H9 (cell line): ENCODE results near the gene DCDC2C. TPM values are rescaled to one million over a fixed set of nuclear protein-coding genes. Genes with fewer than 3 reads are reported as not detected.

ENCODE experiments used
- DNase-seq: peaks from one replicate; pipeline ENCODE4 v3.0.0-alpha.2; 2017
- H2AFZ ChIP-seq: one replicate; pipeline ENCODE4 v1.6.1; 2013; ENCODE audit warnings: mild to moderate bottlenecking, low read length, control low read depth, moderate library complexity
- H2AK5ac ChIP-seq: 2 replicates; pipeline ENCODE4 v1.6.1; 2013; ENCODE audit warnings: low read length, control low read depth, mixed read lengths; ENCODE audit not compliant: insufficient read length
- H2BK120ac ChIP-seq: one replicate; pipeline ENCODE4 v1.6.1; 2013; ENCODE audit warnings: low read depth, mild to moderate bottlenecking, low read length, control low read depth, inconsistent platforms; ENCODE audit not compliant: poor library complexity, severe bottlenecking
- H2BK12ac ChIP-seq: 2 replicates; pipeline ENCODE4 v1.6.1; 2013; ENCODE audit warnings: low read length, control low read depth, mixed read lengths, low read depth; ENCODE audit not compliant: insufficient read length
- H2BK15ac ChIP-seq: 2 replicates; pipeline ENCODE4 v1.6.1; 2013; ENCODE audit warnings: low read depth, low read length, control low read depth
- H2BK20ac ChIP-seq: one replicate; pipeline ENCODE4 v1.6.1; 2013; ENCODE audit warnings: low read depth, mild to moderate bottlenecking, low read length, control low read depth, inconsistent platforms; ENCODE audit not compliant: poor library complexity, severe bottlenecking
- H2BK5ac ChIP-seq: 2 replicates; pipeline ENCODE4 v1.6.1; 2013; ENCODE audit warnings: low read length, control low read depth, mixed read lengths; ENCODE audit not compliant: insufficient read length
- H3K14ac ChIP-seq: 2 replicates; pipeline ENCODE4 v1.6.1; 2013; ENCODE audit warnings: low read length, control low read depth; ENCODE audit not compliant: insufficient read depth
- H3K18ac ChIP-seq: 2 replicates; pipeline ENCODE4 v1.6.1; 2013; ENCODE audit warnings: low read depth, mild to moderate bottlenecking, mixed read lengths, low read length, control low read depth; ENCODE audit not compliant: insufficient read length
- H3K23ac ChIP-seq: 2 replicates; pipeline ENCODE4 v1.6.1; 2013; ENCODE audit warnings: low read length, control low read depth, mixed read lengths, low read depth; ENCODE audit not compliant: insufficient read length
- H3K23me2 ChIP-seq: 2 replicates; pipeline ENCODE4 v1.6.1; 2013; ENCODE audit warnings: low read depth, mild to moderate bottlenecking, mixed read lengths, low read length, control low read depth; ENCODE audit not compliant: insufficient read length, poor library complexity, severe bottlenecking
- H3K27ac ChIP-seq: 2 replicates; pipeline ENCODE4 v1.5.1; 2013; ENCODE audit warnings: low read length, control low read depth, mixed read lengths, low read depth; ENCODE audit not compliant: insufficient read length
- H3K27me3 ChIP-seq: 2 replicates; pipeline ENCODE4 v1.6.1; 2013; ENCODE audit warnings: low read length, control low read depth, inconsistent platforms; ENCODE audit not compliant: insufficient read depth
- H3K4ac ChIP-seq: 2 replicates; pipeline ENCODE4 v1.6.1; 2013; ENCODE audit warnings: low read depth, mild to moderate bottlenecking, control low read depth, inconsistent platforms, low read length, moderate library complexity
- H3K4me1 ChIP-seq: 2 replicates; pipeline ENCODE4 v1.6.1; 2013; ENCODE audit warnings: low read length, control low read depth, inconsistent platforms; ENCODE audit not compliant: insufficient read depth
- H3K4me2 ChIP-seq: 2 replicates; pipeline ENCODE4 v1.6.1; 2013; ENCODE audit warnings: low read length, control low read depth, mixed read lengths; ENCODE audit not compliant: insufficient read length, insufficient read depth
- H3K56ac ChIP-seq: 2 replicates; pipeline ENCODE4 v1.6.1; 2013; ENCODE audit warnings: low read depth, mild to moderate bottlenecking, mixed read lengths, low read length, control low read depth; ENCODE audit not compliant: insufficient read length
- H3K79me1 ChIP-seq: 2 replicates; pipeline ENCODE4 v1.6.1; 2013; ENCODE audit warnings: low read depth, mild to moderate bottlenecking, moderate library complexity, low read length, control low read depth, inconsistent platforms; ENCODE audit not compliant: insufficient read depth, poor library complexity, severe bottlenecking
- H3K79me2 ChIP-seq: 2 replicates; pipeline ENCODE4 v1.6.1; 2013; ENCODE audit warnings: low read length, control low read depth, inconsistent platforms; ENCODE audit not compliant: insufficient read depth
- H3K9ac ChIP-seq: 2 replicates; pipeline ENCODE4 v1.6.1; 2013; ENCODE audit warnings: low read length, control low read depth, mixed read lengths; ENCODE audit not compliant: insufficient read length; ENCODE audit errors: extremely low read depth
- H3K9me3 ChIP-seq: one replicate; pipeline ENCODE4 v1.6.1; 2013; ENCODE audit warnings: low read depth, low read length, inconsistent platforms; ENCODE audit not compliant: control insufficient read depth
- H3T11ph ChIP-seq: one replicate; pipeline ENCODE4 v1.6.1; 2013; ENCODE audit warnings: mild to moderate bottlenecking, low read length, control low read depth, inconsistent platforms
- H4K20me1 ChIP-seq: one replicate; pipeline ENCODE4 v1.6.1; 2013; ENCODE audit not compliant: control insufficient read depth, insufficient read length, insufficient read depth
- H4K5ac ChIP-seq: 2 replicates; pipeline ENCODE4 v1.6.1; 2013; ENCODE audit warnings: low read depth, mild to moderate bottlenecking, mixed read lengths, low read length, control low read depth; ENCODE audit not compliant: insufficient read length
- H4K8ac ChIP-seq: replicated peaks from 2 replicates; pipeline ENCODE4 v1.6.1; 2013; ENCODE audit warnings: low read length, control low read depth, mixed read lengths, low read depth; ENCODE audit not compliant: insufficient read length
- H4K91ac ChIP-seq: 2 replicates; pipeline ENCODE4 v1.6.1; 2013; ENCODE audit warnings: low read depth, mild to moderate bottlenecking, moderate library complexity, mixed read lengths, low read length, control low read depth; ENCODE audit not compliant: insufficient read length
- H3K27ac Mint-ChIP-seq, 3 experiments: 2 replicates in 2 of 3; 3 replicates in 1 of 3; pipeline ENCODE4 v1.8.0; 2020 to 2021; ENCODE audit warnings: mixed read lengths in 3 of 3, mild to moderate bottlenecking in 1 of 3, moderate library complexity in 1 of 3
- H3K27me3 Mint-ChIP-seq: 2 replicates; pipeline ENCODE4 v1.8.0; 2021; ENCODE audit warnings: low read depth, mild to moderate bottlenecking, moderate library complexity, mixed read lengths
- H3K36me3 Mint-ChIP-seq, 3 experiments: 2 replicates in 2 of 3; 3 replicates in 1 of 3; pipeline ENCODE4 v1.8.0; 2020 to 2021; ENCODE audit warnings: low read depth in 3 of 3, mixed read lengths in 3 of 3; ENCODE audit not compliant: insufficient read depth in 1 of 3
- H3K4me1 Mint-ChIP-seq, 2 experiments: 2 replicates each; pipeline ENCODE4 v1.8.0; 2020; ENCODE audit warnings: mixed read lengths in 2 of 2
- H3K4me3 Mint-ChIP-seq, 2 experiments: 2 replicates in 1 of 2; 3 replicates in 1 of 2; pipeline ENCODE4 v1.8.0; 2020 to 2021; ENCODE audit warnings: mild to moderate bottlenecking in 2 of 2, mixed read lengths in 2 of 2, moderate library complexity in 1 of 2
- H3K9me3 Mint-ChIP-seq, 2 experiments: 2 replicates in 1 of 2; 3 replicates in 1 of 2; pipeline ENCODE4 v1.8.0; 2020; ENCODE audit warnings: mild to moderate bottlenecking in 2 of 2, mixed read lengths in 2 of 2, moderate library complexity in 1 of 2
- WGBS: extraction: QIAGEN DNeasy Blood & Tissue Kit; methylation state at CpG from one replicate; pipeline ENCODE4 v1.1.7; 2013; ENCODE audit warnings: missing lambda C conversion rate, low lambda C conversion rate, mixed read lengths; ENCODE audit not compliant: insufficient read length; ENCODE audit errors: extremely low coverage; 5-methylcytosine and 5-hydroxymethylcytosine counted together
- total RNA-seq: library from RNA; stranded (reverse); gene quantifications from 2 replicates; pipeline ENCODE4 v1.2.1, GENCODE V29; 2021
- TF ChIP-seq, protein P1 (sequence below): fragments of 200-600 bp; sonication (generic); conservative IDR thresholded peaks from 3 replicates; pipeline ENCODE4 v1.8.0; 2021; ENCODE audit warnings: antibody characterized with exemption, mild to moderate bottlenecking

Gene DCDC2C
- total RNA-seq, 1 experiment from 2014 or later: not detected

DNA sequence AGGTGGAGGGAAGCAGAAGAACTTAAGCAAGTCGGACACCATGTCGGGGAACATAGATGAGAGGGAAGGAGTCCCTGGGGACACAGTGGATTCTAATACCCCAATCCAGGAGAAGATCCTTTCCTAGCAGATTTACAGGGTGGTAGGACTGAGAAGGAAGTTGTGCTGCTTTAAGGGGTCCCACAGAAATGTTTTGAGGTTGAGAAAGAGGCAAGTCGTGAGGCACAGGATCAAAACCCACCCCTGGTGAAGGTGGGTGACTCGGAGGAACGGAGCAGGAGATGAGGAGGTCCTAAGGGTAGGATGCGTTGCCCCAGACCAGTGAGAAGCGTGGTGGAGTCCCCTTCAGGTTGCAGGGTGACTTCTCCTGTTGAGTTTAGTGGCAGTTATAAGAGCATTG, 32.7 kb downstream of the DCDC2C start:
- Histone ChIP-seq H4K8ac (no peak overlapping the region), H2BK20ac (no peak overlapping the region), H2AK5ac (no peak overlapping the region), H3K9me3 (no peaks in the 10 kb centered on the region), H3K23me2 (no peaks in the 10 kb centered on the region), H3K27me3 (no peaks in the 10 kb centered on the region), H3T11ph (no peak overlapping the region), H3K56ac (no peak overlapping the region), H3K79me2 (no peaks in the 10 kb centered on the region), H4K91ac (no peak overlapping the region), H3K23ac (no peak overlapping the region), H3K27ac (no peak overlapping the region), H3K4ac (no peak overlapping the region), H3K4me2 (no peak overlapping the region), H2BK12ac (no peak overlapping the region), H4K5ac (no peak overlapping the region), H2BK5ac (no peak overlapping the region), H3K14ac (no peak overlapping the region), H4K20me1 (no peaks in the 10 kb centered on the region), H2AFZ (no peak overlapping the region), H3K4me1 (no peaks in the 10 kb centered on the region), H3K18ac (no peak overlapping the region), H3K79me1 (no peaks in the 10 kb centered on the region), H2BK15ac (no peak overlapping the region), H2BK120ac (no peak overlapping the region), H3K9ac (no peak overlapping the region)
- Mint-ChIP-seq H3K9me3 (no peaks in the 10 kb centered on the region), H3K27me3 (peaks cover 13% of the 10 kb centered on the region), H3K36me3 (no peaks in the 10 kb centered on the region), H3K4me3 (no peak overlapping the region), H3K27ac (no peak overlapping the region; a peak in 1 of 7 replicates), H3K4me1 (no peaks in the 10 kb centered on the region)
- no CpG with 5 or more reads among the region's 7 CpGs for whole genome bisulfite sequencing
- TF ChIP-seq, protein P1, sequence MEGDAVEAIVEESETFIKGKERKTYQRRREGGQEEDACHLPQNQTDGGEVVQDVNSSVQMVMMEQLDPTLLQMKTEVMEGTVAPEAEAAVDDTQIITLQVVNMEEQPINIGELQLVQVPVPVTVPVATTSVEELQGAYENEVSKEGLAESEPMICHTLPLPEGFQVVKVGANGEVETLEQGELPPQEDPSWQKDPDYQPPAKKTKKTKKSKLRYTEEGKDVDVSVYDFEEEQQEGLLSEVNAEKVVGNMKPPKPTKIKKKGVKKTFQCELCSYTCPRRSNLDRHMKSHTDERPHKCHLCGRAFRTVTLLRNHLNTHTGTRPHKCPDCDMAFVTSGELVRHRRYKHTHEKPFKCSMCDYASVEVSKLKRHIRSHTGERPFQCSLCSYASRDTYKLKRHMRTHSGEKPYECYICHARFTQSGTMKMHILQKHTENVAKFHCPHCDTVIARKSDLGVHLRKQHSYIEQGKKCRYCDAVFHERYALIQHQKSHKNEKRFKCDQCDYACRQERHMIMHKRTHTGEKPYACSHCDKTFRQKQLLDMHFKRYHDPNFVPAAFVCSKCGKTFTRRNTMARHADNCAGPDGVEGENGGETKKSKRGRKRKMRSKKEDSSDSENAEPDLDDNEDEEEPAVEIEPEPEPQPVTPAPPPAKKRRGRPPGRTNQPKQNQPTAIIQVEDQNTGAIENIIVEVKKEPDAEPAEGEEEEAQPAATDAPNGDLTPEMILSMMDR: no peak
- DNase-seq: no peak
